K562 (cell line): Measurements from ENCODE around the gene POLR1A. TPM values are rescaled to one million over a fixed set of nuclear protein-coding genes. Genes with fewer than 3 reads are reported as not detected.

Experiments used
- CHD7 ChIP-seq: fragments of 200-600 bp; sonication (generic); IDR thresholded peaks from one replicate; pipeline ENCODE4 v1.6.1; 2012; ENCODE audit warnings: mild to moderate bottlenecking, low read depth, low read length, inconsistent platforms
- HMGN3 ChIP-seq: IDR thresholded peaks from 2 replicates; pipeline ENCODE4 v1.6.1; 2011; ENCODE audit warnings: borderline replicate concordance, low read depth, mild to moderate bottlenecking, mixed read lengths, low read length; ENCODE audit not compliant: insufficient read length; ENCODE audit errors: extremely low read depth
- NEUROD1 ChIP-seq: fragments of 150-350 bp; IDR thresholded peaks from 2 replicates; pipeline ENCODE4 v1.6.1; 2014; ENCODE audit warnings: borderline replicate concordance, low read length, low read depth; ENCODE audit not compliant: partially characterized antibody
- SNIP1 ChIP-seq: fragments of 450-650 bp; IDR thresholded peaks from 2 replicates; pipeline ENCODE4 v1.7.1; 2017; ENCODE audit warnings: low read depth, mild to moderate bottlenecking
- ZBTB2 ChIP-seq: fragments of 450-650 bp; IDR thresholded peaks from 2 replicates; pipeline ENCODE4 v1.6.1; 2016; ENCODE audit warnings: antibody characterized with exemption
- ZNF696 ChIP-seq: fragments of 250-450 bp; sonication (Bioruptor Pico); conservative IDR thresholded peaks from 2 replicates; pipeline ENCODE4 v1.4.0; 2020; ENCODE audit warnings: mild to moderate bottlenecking, moderate library complexity
- polyA plus RNA-seq, 8 experiments: library from polyadenylated mRNA; depleted of rRNA in 4 of 8; stranded (reverse) in 5 of 8; unstranded in 3 of 8; fragments of >200 nt; fragmentation: Nextera tagmentation in 2 of 8; fragmentation: Illumina TruSeq in 1 of 8; extraction: Ambion mirVana in 2 of 8; extraction: Trizol in 1 of 8; gene quantifications; 2 replicates each; pipeline versions ENCODE4 v1.2.1 to v1.2.3, GENCODE V29; 2011 to 2014; ENCODE audit warnings: inconsistent platforms in 1 of 8, missing spikeins in 1 of 8
- total RNA-seq, 7 experiments: library from RNA; depleted of rRNA in 6 of 7; stranded (reverse); fragments of >200 nt in 6 of 7; fragmentation: Illumina TruSeq in 2 of 7; extraction: Trizol in 2 of 7; gene quantifications; 2 replicates each; pipeline versions ENCODE4 v1.2.1 to v1.2.3, GENCODE V29; 2011 to 2021; ENCODE audit warnings: low replicate concordance in 1 of 7
- TF ChIP-seq, protein P1 (sequence below): fragments of 250-450 bp; sonication (Bioruptor Pico); IDR thresholded peaks from 2 replicates; pipeline ENCODE4 v1.4.0; 2020; ENCODE audit warnings: mild to moderate bottlenecking
- TF ChIP-seq, protein P2 (sequence below): IDR thresholded peaks from 2 replicates; pipeline ENCODE4 v1.6.1; 2014; ENCODE audit warnings: antibody characterized with exemption

Gene POLR1A
- total and polyA plus RNA-seq, 9 of the 15 experiments (the other 6 are each of a cell fraction or from before 2014, with no cell fraction given): 3.0 to 72.1 (median 21.8) TPM

GRCh38 chr2:86036669-86037138, 69.0 kb downstream of the POLR1A start (continued):
- no peak for TF ChIP-seq CHD7
- TF ChIP-seq, protein P1, sequence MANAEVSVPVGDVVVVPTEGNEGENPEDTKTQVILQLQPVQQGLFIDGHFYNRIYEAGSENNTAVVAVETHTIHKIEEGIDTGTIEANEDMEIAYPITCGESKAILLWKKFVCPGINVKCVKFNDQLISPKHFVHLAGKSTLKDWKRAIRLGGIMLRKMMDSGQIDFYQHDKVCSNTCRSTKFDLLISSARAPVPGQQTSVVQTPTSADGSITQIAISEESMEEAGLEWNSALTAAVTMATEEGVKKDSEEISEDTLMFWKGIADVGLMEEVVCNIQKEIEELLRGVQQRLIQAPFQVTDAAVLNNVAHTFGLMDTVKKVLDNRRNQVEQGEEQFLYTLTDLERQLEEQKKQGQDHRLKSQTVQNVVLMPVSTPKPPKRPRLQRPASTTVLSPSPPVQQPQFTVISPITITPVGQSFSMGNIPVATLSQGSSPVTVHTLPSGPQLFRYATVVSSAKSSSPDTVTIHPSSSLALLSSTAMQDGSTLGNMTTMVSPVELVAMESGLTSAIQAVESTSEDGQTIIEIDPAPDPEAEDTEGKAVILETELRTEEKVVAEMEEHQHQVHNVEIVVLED (CRISPR knock-in tag): no peak
- TF ChIP-seq, protein P2, sequence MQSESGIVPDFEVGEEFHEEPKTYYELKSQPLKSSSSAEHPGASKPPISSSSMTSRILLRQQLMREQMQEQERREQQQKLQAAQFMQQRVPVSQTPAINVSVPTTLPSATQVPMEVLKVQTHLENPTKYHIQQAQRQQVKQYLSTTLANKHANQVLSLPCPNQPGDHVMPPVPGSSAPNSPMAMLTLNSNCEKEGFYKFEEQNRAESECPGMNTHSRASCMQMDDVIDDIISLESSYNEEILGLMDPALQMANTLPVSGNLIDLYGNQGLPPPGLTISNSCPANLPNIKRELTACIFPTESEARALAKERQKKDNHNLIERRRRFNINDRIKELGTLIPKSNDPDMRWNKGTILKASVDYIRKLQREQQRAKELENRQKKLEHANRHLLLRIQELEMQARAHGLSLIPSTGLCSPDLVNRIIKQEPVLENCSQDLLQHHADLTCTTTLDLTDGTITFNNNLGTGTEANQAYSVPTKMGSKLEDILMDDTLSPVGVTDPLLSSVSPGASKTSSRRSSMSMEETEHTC: no peak
- no peak for TF ChIP-seq NEUROD1
- no peak for TF ChIP-seq ZBTB2
- TF ChIP-seq HMGN3: no peak
- no peak for TF ChIP-seq ZNF696
- TF ChIP-seq SNIP1: no peak
